Fibroblast of lung (primary cell): Measurements from ENCODE around the gene BLVRB.

Source experiments
- EZH2 ChIP-seq: IDR thresholded peaks from 2 replicates; pipeline ENCODE4 v1.5.1; 2012; ENCODE audit warnings: low read length, control low read depth, mild to moderate bottlenecking; ENCODE audit errors: missing control alignments
- TF ChIP-seq, protein P1 (sequence below), 2 donors: IDR thresholded peaks in 1 of 2; conservative IDR thresholded peaks in 1 of 2; 1 replicate in 1 of 2; 2 replicates in 1 of 2; pipeline ENCODE4 v1.5.1; 2011 to 2012; ENCODE audit warnings: low read length in 2 of 2, control low read depth in 1 of 2, inconsistent platforms in 1 of 2, low read depth in 1 of 2, mild to moderate bottlenecking in 1 of 2

DNA sequence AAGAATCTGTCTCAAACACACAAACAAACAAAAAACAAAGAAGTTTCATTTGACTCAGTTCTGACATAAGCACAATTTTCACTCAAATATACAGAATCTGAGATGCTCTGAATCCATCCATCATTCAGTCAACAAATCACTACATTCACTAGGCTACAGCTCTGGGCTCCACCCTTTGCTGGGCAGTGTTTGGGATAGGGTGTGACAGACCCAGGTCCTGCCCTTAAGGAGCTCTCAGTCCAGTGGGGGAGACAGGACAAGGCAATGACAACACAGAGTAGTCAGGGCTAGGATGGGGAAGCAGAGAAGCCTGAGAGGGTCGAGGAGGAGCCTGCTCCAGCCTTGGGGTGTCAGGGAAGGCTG, 46.5 kb upstream of the BLVRB start:
- TF ChIP-seq, protein P1, sequence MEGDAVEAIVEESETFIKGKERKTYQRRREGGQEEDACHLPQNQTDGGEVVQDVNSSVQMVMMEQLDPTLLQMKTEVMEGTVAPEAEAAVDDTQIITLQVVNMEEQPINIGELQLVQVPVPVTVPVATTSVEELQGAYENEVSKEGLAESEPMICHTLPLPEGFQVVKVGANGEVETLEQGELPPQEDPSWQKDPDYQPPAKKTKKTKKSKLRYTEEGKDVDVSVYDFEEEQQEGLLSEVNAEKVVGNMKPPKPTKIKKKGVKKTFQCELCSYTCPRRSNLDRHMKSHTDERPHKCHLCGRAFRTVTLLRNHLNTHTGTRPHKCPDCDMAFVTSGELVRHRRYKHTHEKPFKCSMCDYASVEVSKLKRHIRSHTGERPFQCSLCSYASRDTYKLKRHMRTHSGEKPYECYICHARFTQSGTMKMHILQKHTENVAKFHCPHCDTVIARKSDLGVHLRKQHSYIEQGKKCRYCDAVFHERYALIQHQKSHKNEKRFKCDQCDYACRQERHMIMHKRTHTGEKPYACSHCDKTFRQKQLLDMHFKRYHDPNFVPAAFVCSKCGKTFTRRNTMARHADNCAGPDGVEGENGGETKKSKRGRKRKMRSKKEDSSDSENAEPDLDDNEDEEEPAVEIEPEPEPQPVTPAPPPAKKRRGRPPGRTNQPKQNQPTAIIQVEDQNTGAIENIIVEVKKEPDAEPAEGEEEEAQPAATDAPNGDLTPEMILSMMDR (conservative IDR thresholded peaks at IDR 0.05 in 1 of 2, IDR thresholded peaks at IDR 0.05 in 1 of 2; ENCODE audit: low read depth in 1 of 2, low read length in 2 of 2), result no peak
- no peak for TF ChIP-seq EZH2
